K562 (cell line): Measurements from ENCODE around the gene GRIA1. TPM values are rescaled to one million over a fixed set of nuclear protein-coding genes. Genes with fewer than 3 reads are reported as not detected.

ENCODE experiments used
- ATAC-seq: fragments of 200-7000 bp; cut with Tn5 transposase; 3 replicates; pipeline ENCODE4 v1.9.1; 2020; ENCODE audit warnings: moderate library complexity
- BruUV-seq: library from RNA; stranded (reverse); fragments of 400-500 nt; replicated peaks from 2 replicates; lab custom pipeline; 2021; lab: Mats Ljungman, UMichigan
- CTCF ChIA-PET: fragments of 300-600 bp; formaldehyde crosslinking; extraction: SDS; loops from one replicate; lab custom pipeline; 2021; ENCODE audit warnings: low intra/inter-chr PET ratio; lab: Yijun Ruan, JAX
- POLR2A ChIA-PET: fragments of 300-600, 350-650 bp; sonication (Branson Sonifier 250); formaldehyde crosslinking; extraction: SDS; loops from one replicate; lab custom pipeline; 2021; ENCODE audit warnings: antibody characterized with exemption, inconsistent platforms; lab: Yijun Ruan, JAX
- DNase-seq, 4 experiments: peaks; one replicate each; pipeline versions ENCODE4 v3.0.0 to v3.0.0-alpha.2; 2011 to 2018; ENCODE audit warnings: low spot score in 3 of 4, mixed read lengths in 3 of 4; ENCODE audit errors: extremely low read depth in 1 of 4
- FAIRE-seq: peaks from 2 replicates; lab custom pipeline; 2011; peaks lifted over from hg19 to GRCh38; lab: Jason Lieb, UNC
- H2AFZ ChIP-seq: 2 replicates; pipeline ENCODE4 v1.6.0; 2011; ENCODE audit warnings: low read depth, low read length, control low read depth, inconsistent platforms
- H3K27ac ChIP-seq: fragments of 200-600 bp; 3 replicates; pipeline ENCODE4 v1.8.0; 2011; ENCODE audit warnings: low read depth, mild to moderate bottlenecking, control low read depth, inconsistent platforms, low read length, moderate library complexity, mixed read lengths; ENCODE audit errors: extremely low read depth
- H3K27me3 ChIP-seq, 2 experiments: fragments of 300-600 bp in 1 of 2; 2 replicates in 1 of 2; 3 replicates in 1 of 2; pipeline versions ENCODE4 v1.6.0 to v1.8.0; 2011; ENCODE audit warnings: inconsistent platforms in 2 of 2, low read length in 2 of 2, mild to moderate bottlenecking in 1 of 2, mixed read lengths in 1 of 2, moderate library complexity in 1 of 2; ENCODE audit not compliant: control insufficient read depth in 2 of 2, insufficient read depth in 2 of 2
- H3K36me3 ChIP-seq: fragments of 300-600 bp; 3 replicates; pipeline ENCODE4 v1.8.0; 2011; ENCODE audit warnings: mild to moderate bottlenecking, low read length, inconsistent platforms; ENCODE audit not compliant: control insufficient read depth, insufficient read depth
- H3K4me1 ChIP-seq, 2 experiments: fragments of 200-600 bp in 1 of 2; replicated peaks in 1 of 2; 2 replicates in 1 of 2; 3 replicates in 1 of 2; pipeline versions ENCODE4 v1.5.1 to v1.8.0; 2011; ENCODE audit warnings: inconsistent platforms in 2 of 2, low read length in 2 of 2, mild to moderate bottlenecking in 1 of 2, mixed read lengths in 1 of 2, moderate library complexity in 1 of 2; ENCODE audit not compliant: control insufficient read depth in 2 of 2, insufficient read depth in 2 of 2
- H3K4me2 ChIP-seq: 2 replicates; pipeline ENCODE4 v1.6.1; 2011; ENCODE audit warnings: low read length, control low read depth, inconsistent platforms, mixed read lengths; ENCODE audit not compliant: insufficient read depth
- H3K4me3 ChIP-seq: fragments of 200-600 bp; sonication (generic), shearing (Covaris generic); 2 replicates; pipeline ENCODE4 v1.5.1; 2016; ENCODE audit warnings: control low read depth, inconsistent platforms
- H3K79me2 ChIP-seq: fragments of 200-600 bp; 3 replicates; pipeline ENCODE4 v1.8.0; 2011; ENCODE audit warnings: low read length, inconsistent platforms; ENCODE audit not compliant: control insufficient read depth, insufficient read depth
- H3K9ac ChIP-seq, 2 experiments: 2 replicates each; pipeline versions ENCODE4 v1.6.0 to v1.6.1; 2011; ENCODE audit warnings: low read depth in 2 of 2, low read length in 2 of 2, control low read depth in 1 of 2, inconsistent platforms in 1 of 2, mild to moderate bottlenecking in 1 of 2, mixed read lengths in 1 of 2; ENCODE audit not compliant: insufficient read depth in 1 of 2
- H3K9me1 ChIP-seq: one replicate; pipeline ENCODE4 v1.6.0; 2011; ENCODE audit warnings: inconsistent platforms, mild to moderate bottlenecking, low read length, moderate library complexity; ENCODE audit not compliant: control insufficient read depth, insufficient read depth
- H3K9me3 ChIP-seq: replicated peaks from 2 replicates; pipeline ENCODE4 v1.5.1; 2011; ENCODE audit warnings: low read depth, low read length, inconsistent platforms; ENCODE audit not compliant: control insufficient read depth, insufficient read depth
- H4K20me1 ChIP-seq: replicated peaks from 2 replicates; pipeline ENCODE4 v1.6.1; 2011; ENCODE audit warnings: low read length, inconsistent platforms, mixed read lengths; ENCODE audit not compliant: control insufficient read depth, insufficient read depth
- MITF ChIP-seq: IDR thresholded peaks from 2 replicates; pipeline ENCODE4 v1.6.1; 2014; ENCODE audit warnings: antibody characterized with exemption
- NEUROD1 ChIP-seq: fragments of 150-350 bp; IDR thresholded peaks from 2 replicates; pipeline ENCODE4 v1.6.1; 2014; ENCODE audit warnings: borderline replicate concordance, low read length, low read depth; ENCODE audit not compliant: partially characterized antibody
- ZBTB11 ChIP-seq, 3 experiments: fragments of 200-800 bp in 1 of 3; fragments of 250-450 bp in 1 of 3; fragments of 450-650 bp in 1 of 3; sonication (Bioruptor Pico) in 1 of 3; sonication (Bioruptor generic) in 1 of 3; formaldehyde crosslinking in 1 of 3; IDR thresholded peaks; 2 replicates each; pipeline versions ENCODE4 v1.6.1 to v1.8.0; 2016 to 2022; ENCODE audit warnings: mild to moderate bottlenecking in 2 of 3, missing genetic modification characterization in 2 of 3, missing compliant biosample characterization in 1 of 3, moderate library complexity in 1 of 3
- ZFP30 ChIP-seq: fragments of 250-450 bp; sonication (Bioruptor Pico); IDR thresholded peaks from 2 replicates; pipeline ENCODE4 v1.8.0; 2022; ENCODE audit warnings: moderate library complexity, mild to moderate bottlenecking, inconsistent platforms, borderline replicate concordance
- ZFPM2 ChIP-seq: fragments of 250-450 bp; sonication (Bioruptor Pico); IDR thresholded peaks from 2 replicates; pipeline ENCODE4 v1.5.1; 2022; ENCODE audit warnings: mild to moderate bottlenecking
- WGBS: fragments of 100-300 bp; shearing (Covaris generic); methylation state at CpG from one replicate; pipeline ENCODE4 v1.1.6; 2016; ENCODE audit warnings: low coverage, mixed read lengths; ENCODE audit not compliant: insufficient coverage; ENCODE audit errors: missing lambda C conversion rate; 5-methylcytosine and 5-hydroxymethylcytosine counted together
- in situ Hi-C: fragments of 300-500 bp; cut with MboI; formaldehyde crosslinking; loops from 4 replicates; pipeline ENCODE4 v1.15.0; 2018; ENCODE audit warnings: inconsistent platforms, mixed read lengths
- intact Hi-C: fragments of 100-400 bp; cut with micrococcal nuclease; formaldehyde crosslinking; loops from 2 replicates; pipeline ENCODE4 v1.14.2; 2022
- polyA plus RNA-seq, 8 experiments: library from polyadenylated mRNA; depleted of rRNA in 4 of 8; stranded (reverse) in 5 of 8; unstranded in 3 of 8; fragments of >200 nt; fragmentation: Nextera tagmentation in 2 of 8; fragmentation: Illumina TruSeq in 1 of 8; extraction: Ambion mirVana in 2 of 8; extraction: Trizol in 1 of 8; gene quantifications; 2 replicates each; pipeline versions ENCODE4 v1.2.1 to v1.2.3, GENCODE V29; 2011 to 2014; ENCODE audit warnings: inconsistent platforms in 1 of 8, missing spikeins in 1 of 8
- total RNA-seq, 7 experiments: library from RNA; depleted of rRNA in 6 of 7; stranded (reverse); fragments of >200 nt in 6 of 7; fragmentation: Illumina TruSeq in 2 of 7; extraction: Trizol in 2 of 7; gene quantifications; 2 replicates each; pipeline versions ENCODE4 v1.2.1 to v1.2.3, GENCODE V29; 2011 to 2021; ENCODE audit warnings: low replicate concordance in 1 of 7

GRIA1 gene
- total and polyA plus RNA-seq, 9 of the 15 experiments (the other 6 are each of a cell fraction or from before 2014, with no cell fraction given), result not detected

GRCh38 chr5:153445875-153446579 is 44.4 kb upstream of the GRIA1 start:
- Histone ChIP-seq H3K4me1 (no peaks in the 10 kb centered on the region), H3K36me3 (no peaks in the 10 kb centered on the region), H3K9me1 (no peaks in the 10 kb centered on the region), H3K79me2 (no peaks in the 10 kb centered on the region), H3K27ac (no peak overlapping the region), H3K9ac (no peak overlapping the region), H4K20me1 (no peaks in the 10 kb centered on the region), H3K27me3 (no peaks in the 10 kb centered on the region), H2AFZ (no peak overlapping the region), H3K9me3 (no peaks in the 10 kb centered on the region), H3K4me3 (no peak overlapping the region), H3K4me2 (no peak overlapping the region)
- WGBS, result 0% methylated on average over 9 of the region's 9 CpGs
- in situ Hi-C loops (no loop called here), intact Hi-C loops (no loop called here)
- ChIA-PET CTCF (no interaction called here), POLR2A (interaction anchor here (0.6 kb wide), 1 partner anchor 66 kb away, joined by 3 read pairs; no protein-coding TSS in a partner anchor)
- no TSS peak for BruUV-seq
- no peak for ATAC-seq
- no peak for FAIRE-seq
- no peak for TF ChIP-seq ZFPM2 (CRISPR knock-in tag)
- TF ChIP-seq ZBTB11 (CRISPR knock-in tag; IDR thresholded peaks at IDR 0.05), result no peak
- no peak for TF ChIP-seq MITF
- no peak for TF ChIP-seq ZFP30 (CRISPR knock-in tag)
- TF ChIP-seq NEUROD1, result no peak
- DNase-seq, result no peak
